ENCODE results near the gene DPAGT1. TPM values are rescaled to one million over a fixed set of nuclear protein-coding genes. Genes with fewer than 3 reads are reported as not detected.

DPAGT1 gene
- total RNA-seq, 6 experiments from 2014 or later: 40.5 to 52.5 (median 49.1) TPM

GRCh38 chr11:119118946-119119345 lies 17.3 kb upstream of the DPAGT1 start:
- Mint-ChIP-seq H3K9me3 (no peaks in the 10 kb centered on the region), H3K27ac (no peak overlapping the region), H3K36me3 (ENCODE audit: low read depth) (peaks cover 14% of the 10 kb centered on the region; the same call in 1 of the 2 replicates), H3K27me3 (ENCODE audit: insufficient read depth) (no peaks in the 10 kb centered on the region), H3K4me3 (no peak overlapping the region), H3K4me1 (ENCODE audit: low read depth) (peaks cover 28% of the 10 kb centered on the region)
- no peak for TF ChIP-seq CTCF (IDR thresholded peaks at IDR 0.05)
- no peak for DNase-seq

GRCh38 chr11:119118227-119118626 lies 16.6 kb upstream of the DPAGT1 start:
- no peak overlapping the region for H3K27ac Mint-ChIP-seq
- no peak for DNase-seq
- peaks cover 14% of the 10 kb centered on the region; the same call in 1 of the 2 replicates for H3K36me3 Mint-ChIP-seq (ENCODE audit: low read depth)
- no peaks in the 10 kb centered on the region for H3K9me3 Mint-ChIP-seq
- no peak overlapping the region for H3K4me3 Mint-ChIP-seq
- H3K27me3 Mint-ChIP-seq (ENCODE audit: insufficient read depth): no peaks in the 10 kb centered on the region
- H3K4me1 Mint-ChIP-seq (ENCODE audit: low read depth): peaks cover 29% of the 10 kb centered on the region
- no peak for TF ChIP-seq CTCF (IDR thresholded peaks at IDR 0.05)

- H3K4me1 Mint-ChIP-seq (ENCODE audit: low read depth): peaks cover 27% of the 10 kb centered on the region
- H3K4me3 Mint-ChIP-seq: no peak overlapping the region
- no peak for TF ChIP-seq CTCF (IDR thresholded peaks at IDR 0.05)
- H3K9me3 Mint-ChIP-seq: no peaks in the 10 kb centered on the region
- no peak overlapping the region for H3K27ac Mint-ChIP-seq
- H3K36me3 Mint-ChIP-seq (ENCODE audit: low read depth): peaks cover 18% of the 10 kb centered on the region; the same call in 1 of the 2 replicates
- no peaks in the 10 kb centered on the region for H3K27me3 Mint-ChIP-seq (ENCODE audit: insufficient read depth)
- DNase-seq: no peak
These were observed 15.5 kb upstream of the DPAGT1 start for GRCh38 chr11:119117004-119117706.

GRCh38 chr11:119116601-119117000 lies 14.9 kb upstream of the DPAGT1 start:
- Mint-ChIP-seq H3K27ac (no peak overlapping the region), H3K9me3 (no peaks in the 10 kb centered on the region), H3K27me3 (ENCODE audit: insufficient read depth) (no peaks in the 10 kb centered on the region; the same call in 1 of the 2 replicates), H3K36me3 (ENCODE audit: low read depth) (peaks cover 22% of the 10 kb centered on the region; the same call in 1 of the 2 replicates), H3K4me1 (ENCODE audit: low read depth) (peaks cover 22% of the 10 kb centered on the region), H3K4me3 (no peak overlapping the region)
- DNase-seq: no peak
- TF ChIP-seq CTCF (IDR thresholded peaks at IDR 0.05): no peak

GRCh38 chr11:119116235-119116594 lies 14.6 kb upstream of the DPAGT1 start:
- Mint-ChIP-seq H3K4me1 (ENCODE audit: low read depth) (peaks cover 22% of the 10 kb centered on the region), H3K36me3 (ENCODE audit: low read depth) (peaks cover 26% of the 10 kb centered on the region; the same call in 1 of the 2 replicates), H3K9me3 (no peaks in the 10 kb centered on the region), H3K27me3 (ENCODE audit: insufficient read depth) (no peaks in the 10 kb centered on the region; the same call in 1 of the 2 replicates), H3K4me3 (no peak overlapping the region), H3K27ac (no peak overlapping the region)
- TF ChIP-seq CTCF (IDR thresholded peaks at IDR 0.05): no peak
- no peak for DNase-seq

All from HFFc6 (cell line).